Osteoblast (primary cell): ENCODE measurements around the gene YIPF5. TPM values are rescaled to one million over a fixed set of nuclear protein-coding genes. Genes with fewer than 3 reads are reported as not detected.

Experiments used
- DNase-seq: peaks from one replicate; pipeline ENCODE4 v3.0.0; 2011; ENCODE audit warnings: low spot score, mixed read lengths; ENCODE audit not compliant: insufficient read length; ENCODE audit errors: missing footprints
- H2AFZ ChIP-seq: 2 replicates; pipeline ENCODE4 v1.6.0; 2011; ENCODE audit warnings: mild to moderate bottlenecking, low read length
- H3K27ac ChIP-seq: 2 replicates; pipeline ENCODE4 v1.5.1; 2011; ENCODE audit warnings: mild to moderate bottlenecking, low read depth, low read length, moderate library complexity
- H3K27me3 ChIP-seq: 2 replicates; pipeline ENCODE4 v1.6.0; 2012; ENCODE audit warnings: mild to moderate bottlenecking, control low read depth, inconsistent platforms, low read length, moderate library complexity; ENCODE audit not compliant: insufficient read depth
- H3K36me3 ChIP-seq: 2 replicates; pipeline ENCODE4 v1.5.1; 2011; ENCODE audit warnings: mild to moderate bottlenecking, low read length, control low read depth, moderate library complexity; ENCODE audit not compliant: insufficient read depth
- H3K4me1 ChIP-seq: 2 replicates; pipeline ENCODE4 v1.5.1; 2011; ENCODE audit warnings: mild to moderate bottlenecking, low read length, control low read depth, moderate library complexity; ENCODE audit not compliant: insufficient read depth
- H3K4me2 ChIP-seq: 2 replicates; pipeline ENCODE4 v1.6.0; 2011; ENCODE audit warnings: mild to moderate bottlenecking, low read length; ENCODE audit not compliant: insufficient read depth
- H3K4me3 ChIP-seq: fragments of 200-600 bp; sonication (generic); 3 replicates; pipeline ENCODE4 v1.5.1; 2012; ENCODE audit warnings: mild to moderate bottlenecking, low read length, inconsistent platforms; ENCODE audit not compliant: insufficient read depth
- H3K79me2 ChIP-seq: 2 replicates; pipeline ENCODE4 v1.6.0; 2012; ENCODE audit warnings: mild to moderate bottlenecking, low read length, control low read depth, inconsistent platforms; ENCODE audit not compliant: insufficient read depth
- H3K9me3 ChIP-seq: 2 replicates; pipeline ENCODE4 v1.5.1; 2011; ENCODE audit warnings: low read depth, low read length, control low read depth
- H4K20me1 ChIP-seq: 2 replicates; pipeline ENCODE4 v1.6.0; 2012; ENCODE audit warnings: mild to moderate bottlenecking, low read length, control low read depth; ENCODE audit not compliant: insufficient read depth
- total RNA-seq: library from RNA; depleted of rRNA; stranded (reverse); fragments of >200 nt; gene quantifications from 2 replicates; pipeline ENCODE4 v1.2.3, GENCODE V29; 2012
- TF ChIP-seq, protein P1 (sequence below): IDR thresholded peaks from 2 replicates; pipeline ENCODE4 v1.5.1; 2011; ENCODE audit warnings: mild to moderate bottlenecking, low read depth, low read length, moderate library complexity; ENCODE audit errors: extremely low read depth

YIPF5 gene
- total RNA-seq, 1 donor, result 99.5 TPM

DNA sequence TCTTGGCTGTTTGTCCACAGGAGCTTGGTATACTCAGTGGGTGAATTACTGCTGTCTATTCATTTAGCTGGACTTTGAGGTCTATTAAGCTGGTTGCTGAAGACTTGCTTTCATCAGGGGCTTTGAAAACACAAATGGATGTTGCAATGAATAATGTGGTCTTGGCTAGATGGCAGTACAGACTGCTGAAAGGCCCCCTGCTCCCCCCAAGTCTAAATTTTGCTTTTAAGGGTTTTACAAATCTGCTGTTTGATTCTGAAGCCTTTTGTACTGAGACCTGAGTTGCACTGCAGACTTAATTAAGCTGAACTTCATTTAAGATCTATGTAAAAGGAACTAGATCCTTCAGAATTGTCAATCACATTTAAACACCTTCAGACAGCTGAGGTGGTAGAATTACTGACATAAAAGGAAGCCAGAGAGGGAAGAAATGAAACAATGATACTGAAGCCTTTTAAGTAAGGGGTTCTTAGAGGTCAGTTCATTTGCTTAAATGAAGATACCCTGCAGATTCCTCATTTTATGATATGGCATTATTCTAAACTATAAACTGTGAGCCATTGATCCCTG, 37.5 kb upstream of the YIPF5 start:
- TF ChIP-seq, protein P1, sequence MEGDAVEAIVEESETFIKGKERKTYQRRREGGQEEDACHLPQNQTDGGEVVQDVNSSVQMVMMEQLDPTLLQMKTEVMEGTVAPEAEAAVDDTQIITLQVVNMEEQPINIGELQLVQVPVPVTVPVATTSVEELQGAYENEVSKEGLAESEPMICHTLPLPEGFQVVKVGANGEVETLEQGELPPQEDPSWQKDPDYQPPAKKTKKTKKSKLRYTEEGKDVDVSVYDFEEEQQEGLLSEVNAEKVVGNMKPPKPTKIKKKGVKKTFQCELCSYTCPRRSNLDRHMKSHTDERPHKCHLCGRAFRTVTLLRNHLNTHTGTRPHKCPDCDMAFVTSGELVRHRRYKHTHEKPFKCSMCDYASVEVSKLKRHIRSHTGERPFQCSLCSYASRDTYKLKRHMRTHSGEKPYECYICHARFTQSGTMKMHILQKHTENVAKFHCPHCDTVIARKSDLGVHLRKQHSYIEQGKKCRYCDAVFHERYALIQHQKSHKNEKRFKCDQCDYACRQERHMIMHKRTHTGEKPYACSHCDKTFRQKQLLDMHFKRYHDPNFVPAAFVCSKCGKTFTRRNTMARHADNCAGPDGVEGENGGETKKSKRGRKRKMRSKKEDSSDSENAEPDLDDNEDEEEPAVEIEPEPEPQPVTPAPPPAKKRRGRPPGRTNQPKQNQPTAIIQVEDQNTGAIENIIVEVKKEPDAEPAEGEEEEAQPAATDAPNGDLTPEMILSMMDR, result no peak
- Histone ChIP-seq H3K27ac (no peak overlapping the region), H4K20me1 (no peaks in the 10 kb centered on the region), H3K79me2 (no peaks in the 10 kb centered on the region), H3K4me1 (peaks cover 16% of the 10 kb centered on the region), H2AFZ (no peak overlapping the region), H3K4me3 (peak overlapping the region; percentile 54), H3K4me2 (peak overlapping the region; percentile 38), H3K27me3 (no peaks in the 10 kb centered on the region), H3K36me3 (no peaks in the 10 kb centered on the region), H3K9me3 (no peaks in the 10 kb centered on the region)
- no peak for DNase-seq

DNA sequence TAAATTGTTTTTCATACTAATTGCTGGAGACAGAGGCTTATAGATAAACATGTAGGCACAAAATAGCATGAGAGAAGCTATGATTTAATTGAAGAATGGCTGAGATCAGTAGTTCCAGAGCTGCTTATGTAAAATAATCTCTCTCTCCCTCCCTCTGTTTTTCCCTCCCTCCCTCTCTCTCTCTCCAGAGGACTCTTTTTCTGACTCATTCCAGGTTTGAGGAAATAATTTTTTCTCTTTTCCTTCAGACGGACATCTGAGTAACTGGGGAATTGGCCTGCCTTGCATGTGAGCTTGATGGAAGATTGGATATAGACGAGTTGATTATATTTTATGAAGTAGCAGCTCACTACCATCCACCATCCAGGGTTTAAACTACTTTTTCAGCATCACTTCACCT, 35.7 kb upstream of the YIPF5 start:
- no peak overlapping the region for H3K27ac ChIP-seq
- peak overlapping the region; percentile 71 for H3K4me3 ChIP-seq
- no peaks in the 10 kb centered on the region for H3K27me3 ChIP-seq
- H3K36me3 ChIP-seq, result no peaks in the 10 kb centered on the region
- H3K4me1 ChIP-seq, result peaks cover 22% of the 10 kb centered on the region
- H3K79me2 ChIP-seq, result no peaks in the 10 kb centered on the region
- H4K20me1 ChIP-seq, result no peaks in the 10 kb centered on the region
- no peak overlapping the region for H2AFZ ChIP-seq
- TF ChIP-seq, protein P1, result no peak
- H3K9me3 ChIP-seq, result no peaks in the 10 kb centered on the region
- DNase-seq, result no peak
- peak overlapping the region; percentile 80 for H3K4me2 ChIP-seq

DNA sequence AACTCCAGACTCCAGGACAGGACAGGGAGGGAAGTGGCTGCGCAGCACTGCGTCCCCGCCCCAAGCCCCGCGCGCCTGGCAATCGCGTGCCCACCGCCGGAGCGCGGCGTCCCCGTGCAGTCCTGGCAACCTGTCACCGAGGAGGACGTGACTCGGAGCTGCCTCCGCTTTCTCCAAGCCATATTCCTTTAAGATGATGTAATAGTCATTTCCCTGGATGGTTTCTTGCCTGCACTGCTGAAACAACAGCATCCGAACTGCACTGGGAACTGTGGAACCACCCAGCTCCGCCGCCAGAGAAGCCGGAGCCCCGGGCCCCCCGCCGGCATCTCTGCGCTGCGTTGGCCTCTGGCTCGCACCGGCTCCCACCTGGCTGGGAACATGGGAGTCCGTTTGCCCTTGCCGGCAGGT, 34.7 kb upstream of the YIPF5 start:
- no peaks in the 10 kb centered on the region for H3K9me3 ChIP-seq
- peak overlapping the region; percentile 80 for H3K4me2 ChIP-seq
- TF ChIP-seq, protein P1, result no peak
- H4K20me1 ChIP-seq, result no peaks in the 10 kb centered on the region
- DNase-seq, result peak; percentile 81
- H2AFZ ChIP-seq, result peak overlapping the region; percentile 83
- H3K27me3 ChIP-seq, result no peaks in the 10 kb centered on the region
- H3K4me1 ChIP-seq, result peaks cover 22% of the 10 kb centered on the region
- no peak overlapping the region for H3K27ac ChIP-seq
- H3K79me2 ChIP-seq, result no peaks in the 10 kb centered on the region
- H3K36me3 ChIP-seq, result no peaks in the 10 kb centered on the region
- peak overlapping the region; percentile 71 for H3K4me3 ChIP-seq

DNA sequence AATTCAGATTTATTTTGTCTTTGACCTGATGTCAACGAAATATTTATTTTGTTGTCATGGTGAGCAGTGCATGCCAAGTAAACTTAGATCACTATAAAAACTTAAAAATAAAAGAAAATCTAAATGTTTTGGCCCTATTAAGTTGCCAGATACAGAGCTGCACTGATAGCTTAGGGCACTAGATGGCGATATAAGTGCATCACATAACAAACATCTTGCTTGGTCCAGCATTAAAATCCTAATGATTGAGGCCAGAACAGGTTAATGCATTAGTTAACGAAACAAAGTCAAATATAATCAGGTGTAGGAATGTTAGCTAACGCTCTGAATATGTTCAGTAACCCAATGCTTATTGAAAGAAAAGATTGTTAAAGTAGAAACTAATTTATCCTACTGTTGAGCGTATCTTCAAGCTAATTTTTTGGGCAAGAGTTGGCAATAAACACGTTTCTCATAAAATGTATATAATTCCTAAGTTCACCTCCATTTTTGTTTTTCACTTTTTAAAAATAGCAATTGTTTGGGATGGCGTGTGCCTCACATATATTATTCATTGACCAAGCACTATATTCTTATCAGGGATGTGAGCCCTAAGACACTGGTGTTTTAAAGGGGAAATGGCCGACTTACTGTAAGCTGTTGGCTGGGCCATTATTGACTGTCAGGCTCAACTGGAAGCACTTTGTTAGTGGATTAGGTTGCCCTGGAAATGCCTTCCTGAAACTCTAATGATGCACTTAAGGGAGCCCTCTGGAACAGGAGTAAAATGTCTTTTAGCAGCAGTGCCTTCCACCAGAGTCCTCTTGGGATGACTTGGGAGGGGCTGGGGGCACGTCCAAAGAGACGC, 33.5 kb upstream of the YIPF5 start:
- Histone ChIP-seq H3K4me3 (no peak overlapping the region), H3K27ac (no peak overlapping the region), H3K9me3 (no peaks in the 10 kb centered on the region), H4K20me1 (no peaks in the 10 kb centered on the region), H3K36me3 (no peaks in the 10 kb centered on the region), H3K4me1 (peaks cover 22% of the 10 kb centered on the region), H3K27me3 (no peaks in the 10 kb centered on the region), H3K4me2 (no peak overlapping the region), H3K79me2 (no peaks in the 10 kb centered on the region), H2AFZ (no peak overlapping the region)
- TF ChIP-seq, protein P1, result peak; percentile 95
- no peak for DNase-seq
